NCI-H1105 (cell line): ENCODE measurements around the gene KRTAP21-2.
"Not testable (repeated sequence)": the region's sequence is repeated elsewhere in the genome, so short reads cannot be mapped to it uniquely, and the experiment has no call there.

Experiments
- DNase-seq: peaks from one replicate; lab custom pipeline; 2025; lab: John Stamatoyannopoulos, UW

KRTAP21-2 gene

GRCh38 chr21:30747159-30747558 lies at the start of gene KRTAP21-2:
Gene KRTAP21-2, minus strand, starts transcription at chr21:30747259. Its CDS starts 57 bp downstream, at chr21:30747202.
- DNase-seq, result no peak

DNA sequence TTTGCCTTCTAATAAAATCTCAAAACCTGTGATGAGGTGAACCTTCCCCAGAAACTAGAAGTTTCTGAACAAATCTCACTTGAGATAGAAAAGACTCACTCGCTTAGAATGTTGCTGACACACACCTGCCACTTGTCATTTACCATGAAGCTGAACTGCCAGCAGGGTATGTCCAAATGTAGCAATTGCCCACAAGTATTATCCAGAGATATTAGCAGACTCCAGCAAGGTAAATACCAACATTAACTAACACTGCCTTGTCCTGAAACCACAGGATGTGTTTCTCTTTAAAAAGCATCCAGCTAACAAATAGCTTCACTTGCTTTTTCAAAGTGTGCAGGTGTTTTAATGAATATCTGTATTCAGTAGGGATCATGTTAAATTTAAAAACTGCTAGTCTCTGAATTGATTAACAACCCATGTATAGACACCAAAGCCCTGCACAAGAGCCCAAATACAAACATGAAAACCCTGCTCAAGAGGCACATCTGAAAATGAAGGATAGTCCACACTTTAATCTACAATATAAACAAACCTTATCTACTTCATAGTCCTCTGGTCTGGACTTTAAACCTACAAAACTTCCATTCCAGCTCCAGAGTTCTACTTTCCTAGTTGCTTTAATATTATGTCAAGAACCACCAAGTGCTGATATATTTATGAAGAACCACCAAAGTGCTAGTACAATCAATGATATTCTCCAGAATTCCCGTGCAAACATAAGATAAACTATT lies 46.7 kb upstream of the KRTAP21-2 start:
- DNase-seq, result no peak

DNA sequence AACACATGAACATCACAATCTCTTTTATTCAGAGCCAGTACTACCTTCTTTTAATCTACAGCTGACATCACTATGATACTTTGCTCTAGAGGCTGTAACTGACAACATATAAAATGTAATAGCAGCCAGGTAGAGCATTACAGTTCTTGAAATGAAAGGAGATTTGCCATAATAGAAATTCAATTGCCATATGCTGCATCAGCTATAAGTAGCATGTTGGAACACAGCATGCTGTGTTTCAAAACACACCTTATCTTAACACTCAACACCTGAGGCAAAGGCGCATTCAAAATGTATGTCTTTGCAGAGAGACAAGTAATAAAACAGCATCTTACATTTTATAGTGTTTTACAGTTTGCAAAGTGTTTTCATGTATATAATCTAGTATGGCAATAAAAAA lies 32.2 kb upstream of the KRTAP21-2 start:
- no peak for DNase-seq

DNA sequence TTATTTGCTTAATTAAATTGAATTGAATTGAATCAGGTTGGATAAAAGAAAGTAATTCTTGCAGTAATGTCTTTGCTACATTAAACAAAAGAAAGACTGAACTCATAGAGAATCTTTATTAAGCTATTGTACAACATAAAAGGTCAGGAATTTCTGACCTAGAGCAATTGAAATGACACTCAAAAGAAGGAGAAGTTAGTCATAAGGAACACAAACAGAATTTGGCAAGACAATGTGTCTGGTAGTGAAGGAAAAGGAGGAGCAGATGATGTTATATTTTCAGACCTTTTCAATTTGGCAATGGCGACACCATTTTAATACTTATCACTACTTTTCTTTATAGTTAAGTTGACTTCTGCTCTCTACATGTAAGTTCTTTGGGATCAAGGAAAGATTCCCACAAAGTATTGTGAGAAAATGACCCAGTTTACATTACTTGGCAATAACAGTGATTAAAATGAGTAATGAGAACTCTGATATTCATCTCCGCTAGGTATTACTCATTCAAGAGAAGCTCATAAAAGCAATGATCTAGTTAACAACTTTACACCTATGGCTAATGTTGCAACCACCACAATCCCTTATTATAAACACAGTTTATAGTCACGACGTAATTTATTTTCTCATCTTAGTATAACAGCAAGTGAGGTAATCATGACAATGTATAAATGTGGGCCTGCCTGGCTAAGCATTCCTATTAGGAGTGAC lies 22.8 kb upstream of the KRTAP21-2 start:
- DNase-seq, result no peak

- no peak for DNase-seq
These were observed 13.7 kb upstream of the KRTAP21-2 start for GRCh38 chr21:30760776-30761175.

- no peak for DNase-seq
These were observed 11.2 kb upstream of the KRTAP21-2 start for GRCh38 chr21:30758306-30758705.

GRCh38 chr21:30755328-30755727 lies 8.3 kb upstream of the KRTAP21-2 start, which contains the start of gene KRTAP21-1:
Gene KRTAP21-1, minus strand, starts transcription at chr21:30755428. Its CDS starts 50 bp downstream, at chr21:30755378.
- DNase-seq, result not testable (repeated sequence)

- DNase-seq, result no peak
These were observed 6.6 kb downstream of the KRTAP21-2 start for GRCh38 chr21:30740462-30740861.

DNA sequence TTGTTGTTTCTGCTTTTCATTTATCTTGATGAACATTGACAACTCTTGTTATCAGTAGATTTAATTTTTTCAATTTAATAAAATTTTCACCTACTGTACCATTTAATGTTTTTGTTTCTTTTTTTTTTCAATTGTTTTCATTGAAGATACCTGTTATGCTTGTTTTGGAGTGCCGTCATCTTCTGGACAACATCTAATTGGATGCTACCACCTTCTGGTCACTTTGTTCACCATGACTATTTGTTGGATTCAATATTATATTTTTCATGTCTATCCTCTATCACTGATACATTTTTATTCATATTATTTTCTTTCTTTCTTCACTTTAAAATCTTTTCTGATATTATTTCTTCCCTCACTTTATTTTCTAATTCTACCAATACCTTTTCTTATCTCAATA lies 14.0 kb downstream of the KRTAP21-2 start:
- DNase-seq, result no peak

GRCh38 chr21:30726726-30727125 lies 20.3 kb downstream of the KRTAP21-2 start:
- DNase-seq, result no peak

DNA sequence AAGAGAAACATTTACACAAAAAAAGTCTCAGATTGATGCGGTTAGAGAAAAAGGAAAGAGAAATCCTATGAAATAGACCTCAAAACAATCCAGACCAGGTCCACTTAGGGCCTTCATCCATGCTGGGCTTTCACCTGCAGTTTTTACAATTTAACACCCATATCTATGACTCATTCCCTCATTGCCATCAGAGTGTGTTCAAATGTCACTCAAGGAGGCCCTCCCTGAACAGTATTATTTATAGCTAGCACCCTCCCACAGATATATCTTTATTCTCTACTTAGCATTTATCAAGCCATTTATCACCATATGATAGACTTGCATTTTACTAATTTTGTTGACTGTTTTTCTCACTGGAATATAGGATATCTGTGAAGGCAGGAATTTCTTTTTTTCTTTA lies 27.7 kb downstream of the KRTAP21-2 start:
- no peak for DNase-seq

DNA sequence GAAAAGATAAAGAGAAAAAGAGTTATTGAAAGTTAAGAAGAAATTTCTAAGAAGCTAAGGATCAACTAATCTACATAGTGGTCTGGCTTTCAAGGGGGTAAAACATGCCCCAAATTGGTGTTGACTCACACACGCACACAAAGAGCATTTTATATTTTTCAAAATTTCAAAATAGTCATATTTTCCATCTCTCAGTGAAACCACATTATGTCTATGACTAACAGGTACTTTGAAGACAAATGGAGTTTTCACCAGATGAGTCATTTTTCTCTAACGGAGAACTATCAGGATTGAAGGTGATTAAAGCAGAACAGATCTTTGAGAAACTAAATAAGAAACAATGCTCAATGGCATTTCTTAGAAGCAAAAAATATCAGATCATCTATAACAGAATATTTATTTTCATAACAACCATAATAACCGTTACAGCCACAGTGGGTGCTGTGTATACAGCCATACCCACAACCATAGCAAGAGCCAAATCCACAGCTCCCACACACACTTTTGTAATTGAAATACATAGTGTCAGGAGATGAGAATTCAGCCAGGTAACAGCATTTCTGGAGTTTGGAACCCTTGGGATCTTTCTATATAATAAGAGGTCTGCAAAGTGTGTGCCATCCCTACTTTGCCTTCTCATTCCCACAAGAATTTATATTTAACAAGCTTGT lies 28.7 kb downstream of the KRTAP21-2 start, which contains the start of gene KRTAP21-3:
KRTAP21-3 (minus strand) TSS at position 539 of the 671 bp plus-strand sequence; CDS start at position 521, 18 bp downstream.
- no peak for DNase-seq

DNA sequence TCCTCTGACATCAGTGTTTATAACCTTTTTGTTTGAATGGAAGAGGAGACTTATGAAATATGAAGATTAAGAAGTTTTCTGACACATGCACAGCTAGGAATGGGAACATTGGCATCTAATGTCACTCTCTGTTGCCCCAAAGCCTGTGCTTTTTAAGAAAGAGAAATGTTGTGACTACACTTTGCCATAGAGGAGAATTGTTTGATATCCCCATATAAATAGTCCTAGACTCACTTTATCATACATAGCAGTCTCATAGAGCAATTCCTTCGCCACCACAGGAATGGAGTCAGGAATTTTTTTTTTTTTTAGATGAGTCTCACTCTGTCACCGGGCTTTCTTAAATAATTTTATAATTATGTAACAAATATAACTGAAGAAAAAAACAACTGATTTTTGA lies 30.0 kb downstream of the KRTAP21-2 start:
- no peak for DNase-seq

DNA sequence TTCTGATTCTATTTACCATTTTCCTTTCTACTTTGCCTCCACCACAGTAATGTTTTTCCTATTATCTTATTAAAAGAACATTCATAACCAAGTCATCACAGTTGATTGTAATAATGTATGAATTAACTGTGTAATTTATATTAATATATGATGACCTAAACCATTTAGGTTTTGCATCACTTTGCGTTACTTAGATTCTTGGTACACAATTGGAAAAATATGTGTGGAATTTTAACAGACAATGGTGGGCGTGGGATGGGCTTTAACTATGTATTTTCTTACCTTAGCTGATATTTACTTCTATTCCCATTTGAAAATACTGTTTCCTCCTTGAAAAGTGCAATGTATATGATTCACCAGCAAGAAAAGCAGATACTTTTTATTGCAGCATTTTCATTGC lies 32.1 kb downstream of the KRTAP21-2 start:
- DNase-seq, result no peak

DNA sequence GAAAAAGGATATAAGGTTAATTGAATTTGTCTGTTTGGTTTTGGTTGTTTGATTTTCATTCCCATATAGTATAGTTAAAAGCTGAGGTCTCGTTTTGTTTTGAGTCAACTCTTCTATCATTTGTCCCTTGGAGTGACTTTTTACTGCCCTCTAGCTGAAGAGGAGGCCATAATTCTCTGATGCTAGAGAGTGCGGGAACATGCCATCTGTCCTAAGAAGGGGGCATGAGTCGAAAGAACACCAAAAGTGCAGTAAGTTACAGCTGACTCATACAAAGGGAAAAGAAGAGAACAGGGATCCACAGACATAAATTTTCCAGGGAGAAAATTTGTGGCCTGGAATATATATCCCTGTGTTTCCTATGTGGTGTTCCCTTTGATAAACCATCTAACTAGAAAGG lies 32.6 kb downstream of the KRTAP21-2 start:
- DNase-seq, result no peak

DNA sequence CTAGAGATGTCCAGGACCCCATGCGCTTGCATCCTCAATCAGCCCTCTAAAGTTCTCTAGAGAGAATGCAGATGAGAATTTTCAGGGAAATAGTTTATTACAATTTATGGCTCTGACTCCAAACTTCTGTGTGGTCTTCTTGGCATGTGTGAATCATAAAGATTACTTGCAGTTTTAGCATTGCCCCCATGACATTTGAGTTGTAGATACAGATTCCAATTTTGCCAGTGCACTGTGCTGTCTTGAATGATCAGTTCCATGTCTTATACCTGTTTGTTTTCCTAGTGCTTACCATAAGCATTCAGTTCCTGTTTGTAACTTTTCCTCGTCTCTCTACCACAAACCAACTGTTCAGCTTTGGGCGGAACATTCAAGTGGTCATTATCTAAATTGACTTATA lies 33.3 kb downstream of the KRTAP21-2 start:
- DNase-seq, result no peak

- no peak for DNase-seq
These were observed 36.6 kb downstream of the KRTAP21-2 start for GRCh38 chr21:30710499-30710898.

- DNase-seq, result no peak
These were observed 39.6 kb downstream of the KRTAP21-2 start for GRCh38 chr21:30707409-30707808.
